ENCODE data around the gene NFE2L3. TPM values are rescaled to one million over a fixed set of nuclear protein-coding genes. Genes with fewer than 3 reads are reported as not detected.

The NFE2L3 gene
- total and polyA plus RNA-seq, 4 donors: 0.32 to 1.9 (median 1.3) TPM

DNA sequence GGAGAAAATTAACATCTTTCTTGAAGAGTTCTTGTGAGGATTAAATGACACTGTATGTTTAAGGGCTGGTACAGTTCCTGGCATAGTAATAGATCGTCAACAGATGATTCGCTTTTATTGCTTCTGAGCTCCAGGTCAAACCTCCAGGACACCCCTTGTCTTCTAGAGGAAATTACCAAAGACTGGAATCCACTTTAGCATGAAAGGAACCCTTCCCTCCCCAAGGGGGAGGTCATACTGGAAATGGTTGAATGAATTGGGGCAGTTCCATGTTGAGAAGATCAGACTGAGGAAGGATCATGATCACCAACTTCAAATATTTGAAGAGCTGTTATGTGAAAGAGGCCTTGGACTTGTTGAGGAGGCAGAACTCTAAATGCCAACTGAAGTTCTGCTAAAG lies 8.9 kb downstream of the NFE2L3 start:
- Histone ChIP-seq H3K9me3 (ENCODE audit: control insufficient read depth in 4 of 4, low read length in 3 of 4) (no peaks in the 10 kb centered on the region), H3K9ac (ENCODE audit: low read depth in 1 of 2, low read length in 2 of 2) (no peak overlapping the region), H3K36me3 (ENCODE audit: control insufficient read depth in 4 of 4, insufficient read depth in 3 of 4, low read depth in 1 of 4, low read length in 3 of 4) (no peaks in the 10 kb centered on the region), H3K27ac (ENCODE audit: low read depth in 1 of 2, low read length in 2 of 2) (no peak overlapping the region), H3K4me1 (ENCODE audit: control insufficient read depth in 4 of 4, insufficient read depth in 4 of 4, low read length in 3 of 4) (no peaks in the 10 kb centered on the region), H3K27me3 (ENCODE audit: control insufficient read depth in 4 of 4, insufficient read depth in 4 of 4, low read length in 3 of 4) (no peaks in the 10 kb centered on the region), H3K4me3 (ENCODE audit: low read depth in 1 of 3, low read length in 3 of 3) (no peak overlapping the region)
- 87% methylated on average over 2 of the region's 2 CpGs for WGBS
- no peak for DNase-seq (ENCODE audit: low spot score)
- TF ChIP-seq NR2F2 (IDR thresholded peaks at IDR 0.05): no peak
- TF ChIP-seq SP1 (IDR thresholded peaks at IDR 0.05): no peak
- TF ChIP-seq HNF4A (conservative IDR thresholded peaks at IDR 0.05): no peak
- TF ChIP-seq, protein P1, sequence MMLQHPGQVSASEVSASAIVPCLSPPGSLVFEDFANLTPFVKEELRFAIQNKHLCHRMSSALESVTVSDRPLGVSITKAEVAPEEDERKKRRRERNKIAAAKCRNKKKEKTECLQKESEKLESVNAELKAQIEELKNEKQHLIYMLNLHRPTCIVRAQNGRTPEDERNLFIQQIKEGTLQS (IDR thresholded peaks at IDR 0.05): no peak
- no peak for TF ChIP-seq HNF4G (IDR thresholded peaks at IDR 0.05)
- TF ChIP-seq, protein P2, sequence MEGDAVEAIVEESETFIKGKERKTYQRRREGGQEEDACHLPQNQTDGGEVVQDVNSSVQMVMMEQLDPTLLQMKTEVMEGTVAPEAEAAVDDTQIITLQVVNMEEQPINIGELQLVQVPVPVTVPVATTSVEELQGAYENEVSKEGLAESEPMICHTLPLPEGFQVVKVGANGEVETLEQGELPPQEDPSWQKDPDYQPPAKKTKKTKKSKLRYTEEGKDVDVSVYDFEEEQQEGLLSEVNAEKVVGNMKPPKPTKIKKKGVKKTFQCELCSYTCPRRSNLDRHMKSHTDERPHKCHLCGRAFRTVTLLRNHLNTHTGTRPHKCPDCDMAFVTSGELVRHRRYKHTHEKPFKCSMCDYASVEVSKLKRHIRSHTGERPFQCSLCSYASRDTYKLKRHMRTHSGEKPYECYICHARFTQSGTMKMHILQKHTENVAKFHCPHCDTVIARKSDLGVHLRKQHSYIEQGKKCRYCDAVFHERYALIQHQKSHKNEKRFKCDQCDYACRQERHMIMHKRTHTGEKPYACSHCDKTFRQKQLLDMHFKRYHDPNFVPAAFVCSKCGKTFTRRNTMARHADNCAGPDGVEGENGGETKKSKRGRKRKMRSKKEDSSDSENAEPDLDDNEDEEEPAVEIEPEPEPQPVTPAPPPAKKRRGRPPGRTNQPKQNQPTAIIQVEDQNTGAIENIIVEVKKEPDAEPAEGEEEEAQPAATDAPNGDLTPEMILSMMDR (IDR thresholded peaks at IDR 0.05; ENCODE audit: low read depth, low read length, missing input control): no peak
- TF ChIP-seq FOXA2 (IDR thresholded peaks at IDR 0.05): no peak
- TF ChIP-seq, protein P3, sequence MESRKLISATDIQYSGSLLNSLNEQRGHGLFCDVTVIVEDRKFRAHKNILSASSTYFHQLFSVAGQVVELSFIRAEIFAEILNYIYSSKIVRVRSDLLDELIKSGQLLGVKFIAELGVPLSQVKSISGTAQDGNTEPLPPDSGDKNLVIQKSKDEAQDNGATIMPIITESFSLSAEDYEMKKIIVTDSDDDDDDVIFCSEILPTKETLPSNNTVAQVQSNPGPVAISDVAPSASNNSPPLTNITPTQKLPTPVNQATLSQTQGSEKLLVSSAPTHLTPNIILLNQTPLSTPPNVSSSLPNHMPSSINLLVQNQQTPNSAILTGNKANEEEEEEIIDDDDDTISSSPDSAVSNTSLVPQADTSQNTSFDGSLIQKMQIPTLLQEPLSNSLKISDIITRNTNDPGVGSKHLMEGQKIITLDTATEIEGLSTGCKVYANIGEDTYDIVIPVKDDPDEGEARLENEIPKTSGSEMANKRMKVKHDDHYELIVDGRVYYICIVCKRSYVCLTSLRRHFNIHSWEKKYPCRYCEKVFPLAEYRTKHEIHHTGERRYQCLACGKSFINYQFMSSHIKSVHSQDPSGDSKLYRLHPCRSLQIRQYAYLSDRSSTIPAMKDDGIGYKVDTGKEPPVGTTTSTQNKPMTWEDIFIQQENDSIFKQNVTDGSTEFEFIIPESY (IDR thresholded peaks at IDR 0.05): no peak
- TF ChIP-seq FOXA1 (IDR thresholded peaks at IDR 0.05): no peak
- TF ChIP-seq, protein P4, sequence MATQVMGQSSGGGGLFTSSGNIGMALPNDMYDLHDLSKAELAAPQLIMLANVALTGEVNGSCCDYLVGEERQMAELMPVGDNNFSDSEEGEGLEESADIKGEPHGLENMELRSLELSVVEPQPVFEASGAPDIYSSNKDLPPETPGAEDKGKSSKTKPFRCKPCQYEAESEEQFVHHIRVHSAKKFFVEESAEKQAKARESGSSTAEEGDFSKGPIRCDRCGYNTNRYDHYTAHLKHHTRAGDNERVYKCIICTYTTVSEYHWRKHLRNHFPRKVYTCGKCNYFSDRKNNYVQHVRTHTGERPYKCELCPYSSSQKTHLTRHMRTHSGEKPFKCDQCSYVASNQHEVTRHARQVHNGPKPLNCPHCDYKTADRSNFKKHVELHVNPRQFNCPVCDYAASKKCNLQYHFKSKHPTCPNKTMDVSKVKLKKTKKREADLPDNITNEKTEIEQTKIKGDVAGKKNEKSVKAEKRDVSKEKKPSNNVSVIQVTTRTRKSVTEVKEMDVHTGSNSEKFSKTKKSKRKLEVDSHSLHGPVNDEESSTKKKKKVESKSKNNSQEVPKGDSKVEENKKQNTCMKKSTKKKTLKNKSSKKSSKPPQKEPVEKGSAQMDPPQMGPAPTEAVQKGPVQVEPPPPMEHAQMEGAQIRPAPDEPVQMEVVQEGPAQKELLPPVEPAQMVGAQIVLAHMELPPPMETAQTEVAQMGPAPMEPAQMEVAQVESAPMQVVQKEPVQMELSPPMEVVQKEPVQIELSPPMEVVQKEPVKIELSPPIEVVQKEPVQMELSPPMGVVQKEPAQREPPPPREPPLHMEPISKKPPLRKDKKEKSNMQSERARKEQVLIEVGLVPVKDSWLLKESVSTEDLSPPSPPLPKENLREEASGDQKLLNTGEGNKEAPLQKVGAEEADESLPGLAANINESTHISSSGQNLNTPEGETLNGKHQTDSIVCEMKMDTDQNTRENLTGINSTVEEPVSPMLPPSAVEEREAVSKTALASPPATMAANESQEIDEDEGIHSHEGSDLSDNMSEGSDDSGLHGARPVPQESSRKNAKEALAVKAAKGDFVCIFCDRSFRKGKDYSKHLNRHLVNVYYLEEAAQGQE (IDR thresholded peaks at IDR 0.05): no peak

DNA sequence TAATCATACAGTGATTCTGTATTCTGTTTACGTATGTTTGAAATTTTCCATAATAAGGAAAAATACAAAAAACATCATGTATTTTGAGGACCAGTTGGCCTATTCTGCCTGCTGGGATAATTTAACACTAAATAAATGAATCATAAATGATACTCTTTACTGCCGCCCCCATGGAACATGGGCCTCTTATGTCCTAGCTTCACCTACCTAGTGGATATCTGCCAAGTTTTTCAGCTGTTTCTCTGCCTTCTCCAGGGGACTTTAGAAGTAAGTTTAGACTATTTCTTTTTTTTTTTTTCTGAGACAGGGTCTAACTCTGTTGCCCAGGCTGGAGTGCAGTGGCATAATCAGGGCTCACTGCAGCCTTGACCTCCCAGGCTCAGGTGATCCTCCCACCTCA lies 10.4 kb downstream of the NFE2L3 start:
- no peak for DNase-seq (ENCODE audit: low spot score)
- no peak overlapping the region for H3K27ac ChIP-seq (ENCODE audit: low read depth in 1 of 2, low read length in 2 of 2)
- no peaks in the 10 kb centered on the region for H3K9me3 ChIP-seq (ENCODE audit: control insufficient read depth in 4 of 4, low read length in 3 of 4)
- whole genome bisulfite sequencing: 93% methylated on average over 2 of the region's 2 CpGs
- H3K9ac ChIP-seq (ENCODE audit: low read depth in 1 of 2, low read length in 2 of 2): no peak overlapping the region
- no peaks in the 10 kb centered on the region for H3K36me3 ChIP-seq (ENCODE audit: control insufficient read depth in 4 of 4, insufficient read depth in 3 of 4, low read depth in 1 of 4, low read length in 3 of 4)
- peaks cover 0 to 3% (median 1%) of the 10 kb centered on the region in 4 donors for H3K4me1 ChIP-seq (ENCODE audit: control insufficient read depth in 4 of 4, insufficient read depth in 4 of 4, low read length in 3 of 4)
- no peak for TF ChIP-seq SP1 (IDR thresholded peaks at IDR 0.05)
- no peak for TF ChIP-seq RAD21 (IDR thresholded peaks at IDR 0.05)
- TF ChIP-seq HNF4G (IDR thresholded peaks at IDR 0.05): no peak
- TF ChIP-seq, protein P5, sequence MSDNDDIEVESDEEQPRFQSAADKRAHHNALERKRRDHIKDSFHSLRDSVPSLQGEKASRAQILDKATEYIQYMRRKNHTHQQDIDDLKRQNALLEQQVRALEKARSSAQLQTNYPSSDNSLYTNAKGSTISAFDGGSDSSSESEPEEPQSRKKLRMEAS (IDR thresholded peaks at IDR 0.05): no peak
- no peak for TF ChIP-seq YY1 (IDR thresholded peaks at IDR 0.05)
- TF ChIP-seq NR2F2 (IDR thresholded peaks at IDR 0.05): no peak
- no peak for TF ChIP-seq TAF1 (conservative IDR thresholded peaks at IDR 0.05)
- TF ChIP-seq FOXA2 (IDR thresholded peaks at IDR 0.05): no peak
- TF ChIP-seq, protein P3 (IDR thresholded peaks at IDR 0.05): no peak
- TF ChIP-seq RXRA (IDR thresholded peaks at IDR 0.05): no peak
- no peak for TF ChIP-seq GABPA (IDR thresholded peaks at IDR 0.05 in 1 of 2, conservative IDR thresholded peaks at IDR 0.05 in 1 of 2)
- no peak for TF ChIP-seq EGR1 (IDR thresholded peaks at IDR 0.05; ENCODE audit: low read depth in 2 of 2)
- no peak for TF ChIP-seq FOXA1 (IDR thresholded peaks at IDR 0.05)
- TF ChIP-seq, protein P4 (IDR thresholded peaks at IDR 0.05): no peak
- TF ChIP-seq HNF4A (conservative IDR thresholded peaks at IDR 0.05): no peak
- TF ChIP-seq, protein P1 (IDR thresholded peaks at IDR 0.05): no peak
- H3K4me3 ChIP-seq (ENCODE audit: low read depth in 1 of 3, low read length in 3 of 3): no peak overlapping the region
- H3K27me3 ChIP-seq (ENCODE audit: control insufficient read depth in 4 of 4, insufficient read depth in 4 of 4, low read length in 3 of 4): no peaks in the 10 kb centered on the region
